ENCODE measurements around the gene SLC25A13. TPM values are rescaled to one million over a fixed set of nuclear protein-coding genes. Genes with fewer than 3 reads are reported as not detected.

SLC25A13 gene
- total and polyA plus RNA-seq, 2 of the 8 experiments (the other 6 are each of a cell fraction or from before 2014, with no cell fraction given) = 30.8 to 85.4 TPM

GRCh38 chr7:96177353-96177752 lies 144.5 kb downstream of the SLC25A13 start (continued):
- TF ChIP-seq CHD7 (IDR thresholded peaks at IDR 0.05; ENCODE audit: insufficient replicate concordance, low read length) = no peak
- no peak for TF ChIP-seq MAX (IDR thresholded peaks at IDR 0.05)
- TF ChIP-seq SIN3A (conservative IDR thresholded peaks at IDR 0.05 in 1 of 2, IDR thresholded peaks at IDR 0.05 in 1 of 2; ENCODE audit: low read depth in 1 of 2, low read length in 2 of 2) = no peak
- TF ChIP-seq RNF2 (IDR thresholded peaks at IDR 0.05; ENCODE audit: borderline replicate concordance, low read depth, low read length, missing control alignments, poor library complexity, severe bottlenecking) = no peak
- TF ChIP-seq KDM4A (IDR thresholded peaks at IDR 0.05; ENCODE audit: low read depth, low read length, severe bottlenecking) = no peak
- TF ChIP-seq SIX5 (IDR thresholded peaks at IDR 0.05; ENCODE audit: low read depth, low read length) = no peak

Data from H1 (cell line).